NCI-H748 (cell line): ENCODE data around the gene BCL2L15.
A peak's percentile ranks its signal among the peaks of the same experiment; 100 is the strongest.

Experiments
- DNase-seq: peaks from one replicate; lab custom pipeline; 2025; ENCODE audit not compliant: unreplicated experiment; lab: John Stamatoyannopoulos, UW

BCL2L15 gene

GRCh38 chr1:113887402-113888175 lies at the start of gene BCL2L15:
TSS of gene BCL2L15 (minus strand) at chr1:113887581. CDS start at chr1:113887375, 206 bp downstream.
- DNase-seq: no peak

- no peak for DNase-seq
Observed at GRCh38 chr1:113937146-113937545, 49.8 kb upstream of the BCL2L15 start.

GRCh38 chr1:113935970-113936369 lies 48.6 kb upstream of the BCL2L15 start:
- DNase-seq: no peak

- no peak for DNase-seq
Observed at GRCh38 chr1:113935176-113935575, 47.8 kb upstream of the BCL2L15 start.

- no peak for DNase-seq
Observed at GRCh38 chr1:113934511-113935055, 47.2 kb upstream of the BCL2L15 start.

GRCh38 chr1:113934006-113934405 lies 46.6 kb upstream of the BCL2L15 start:
- DNase-seq: no peak

GRCh38 chr1:113931451-113931851 lies 44.1 kb upstream of the BCL2L15 start:
- DNase-seq: no peak

- peak; percentile 31 for DNase-seq
Observed at GRCh38 chr1:113930499-113931161, 43.2 kb upstream of the BCL2L15 start.

GRCh38 chr1:113929750-113930498 lies 42.5 kb upstream of the BCL2L15 start:
- DNase-seq: peak; percentile 65

- peak; percentile 94 for DNase-seq
Observed at GRCh38 chr1:113928941-113929749, 41.8 kb upstream of the BCL2L15 start, which contains the start of gene HIPK1. TSS of gene HIPK1 (plus strand) at chr1:113929324.

- no peak for DNase-seq
Observed at GRCh38 chr1:113928187-113928930, 41.0 kb upstream of the BCL2L15 start.

GRCh38 chr1:113924473-113924872 lies 37.1 kb upstream of the BCL2L15 start:
- DNase-seq: no peak

- DNase-seq: no peak
Observed at GRCh38 chr1:113922957-113923356, 35.6 kb upstream of the BCL2L15 start.

- DNase-seq: no peak
Observed at GRCh38 chr1:113918243-113918642, 30.9 kb upstream of the BCL2L15 start.

- DNase-seq: no peak
Observed at GRCh38 chr1:113917400-113918082, 30.2 kb upstream of the BCL2L15 start.

- no peak for DNase-seq
Observed at GRCh38 chr1:113916974-113917373, 29.6 kb upstream of the BCL2L15 start.

GRCh38 chr1:113913887-113914664 lies 26.7 kb upstream of the BCL2L15 start:
- DNase-seq: no peak

- no peak for DNase-seq
Observed at GRCh38 chr1:113913312-113913668, 25.9 kb upstream of the BCL2L15 start.
